Activated CD4-positive, alpha-beta T cell treated with anti-CD3 and anti-CD28 coated beads, Interleukin-2, amount 10 ng/mL, durations not matched to agents 7 days and 5 days (primary cell): ENCODE measurements around the gene PRKAB1. TPM values are rescaled to one million over a fixed set of nuclear protein-coding genes. Genes with fewer than 3 reads are reported as not detected.
"Not testable (repeated sequence)": the region's sequence is repeated elsewhere in the genome, so short reads cannot be mapped to it uniquely, and the experiment has no call there.

Experiments used
- CTCF ChIA-PET: fragments of 350-600 bp; sonication (Branson Sonifier 250); formaldehyde crosslinking; loops from one replicate; lab custom pipeline; 2021; ENCODE audit warnings: antibody characterized with exemption; lab: Charles Lee
- POLR2A ChIA-PET: fragments of 350-600 bp; sonication (Branson Sonifier 250); formaldehyde crosslinking; loops from one replicate; lab custom pipeline; 2021; ENCODE audit warnings: antibody characterized with exemption; lab: Charles Lee
- DNase-seq: peaks from one replicate; pipeline ENCODE4 v3.0.0-alpha.2; 2020
- H3K27ac Mint-ChIP-seq: one replicate; pipeline ENCODE4 v1.8.0; 2021; ENCODE audit warnings: mild to moderate bottlenecking, moderate library complexity, mixed read lengths
- H3K27me3 Mint-ChIP-seq: one replicate; pipeline ENCODE4 v1.8.0; 2021; ENCODE audit warnings: mixed read lengths
- H3K36me3 Mint-ChIP-seq: one replicate; pipeline ENCODE4 v1.8.0; 2021; ENCODE audit warnings: low read depth, mixed read lengths
- H3K4me1 Mint-ChIP-seq: one replicate; pipeline ENCODE4 v1.8.0; 2021; ENCODE audit warnings: mixed read lengths
- H3K4me3 Mint-ChIP-seq: one replicate; pipeline ENCODE4 v1.8.0; 2021; ENCODE audit warnings: mild to moderate bottlenecking, moderate library complexity, mixed read lengths
- H3K9me3 Mint-ChIP-seq: one replicate; pipeline ENCODE4 v1.8.0; 2021; ENCODE audit warnings: mixed read lengths
- total RNA-seq, 2 experiments: library from RNA; stranded (reverse); gene quantifications; one replicate each; pipeline ENCODE4 v1.2.3, GENCODE V29; 2021

The PRKAB1 gene
- total RNA-seq: 10 to 100 TPM; 30.7 to 37.2 TPM

GRCh38 chr12:119667577-119668323, at the start of gene PRKAB1:
Gene PRKAB1, plus strand, starts transcription at chr12:119668133. Its CDS starts 112 bp downstream, at chr12:119668245.
- DNase-seq: peak; percentile 96
- no peaks in the 10 kb centered on the region for H3K27me3 Mint-ChIP-seq
- peak within 1 kb of the TSS; percentile 89 for H3K4me3 Mint-ChIP-seq
- peak within 1 kb of the TSS; percentile 93 for H3K27ac Mint-ChIP-seq
- peaks cover 56% of the 10 kb centered on the region for H3K4me1 Mint-ChIP-seq
- H3K9me3 Mint-ChIP-seq: peaks cover 3% of the 10 kb centered on the region
- ChIA-PET CTCF (interaction anchor here (0.5 to 2.0 kb wide), 14 partner anchors 9 to 1794 kb away, joined by 3 to 10 read pairs (median 4); no protein-coding TSS in a partner anchor), POLR2A (no interaction called here)
- H3K36me3 Mint-ChIP-seq: peaks cover 38% of the 10 kb centered on the region

- CTCF ChIA-PET, POLR2A ChIA-PET, H3K27me3 Mint-ChIP-seq: not testable (repeated sequence)
These were observed 49.5 kb upstream of the PRKAB1 start for GRCh38 chr12:119618328-119618896.

GRCh38 chr12:119620490-119620889, 47.4 kb upstream of the PRKAB1 start:
- POLR2A ChIA-PET: no interaction called here
- H3K27me3 Mint-ChIP-seq: peaks cover 11% of the 10 kb centered on the region
- CTCF ChIA-PET: no interaction called here

More at GRCh38 chr12:119618328-119618896, 49.5 kb upstream of the PRKAB1 start:
- not testable (repeated sequence) for H3K27ac Mint-ChIP-seq, DNase-seq, H3K36me3 Mint-ChIP-seq, H3K4me3 Mint-ChIP-seq, H3K4me1 Mint-ChIP-seq
- H3K9me3 Mint-ChIP-seq: peaks cover 10% of the 10 kb centered on the region

GRCh38 chr12:119621878-119622277, 46.1 kb upstream of the PRKAB1 start:
- POLR2A ChIA-PET: no interaction called here
- CTCF ChIA-PET: no interaction called here
- no peak overlapping the region for H3K27ac Mint-ChIP-seq
- no peak for DNase-seq
- peaks cover 2% of the 10 kb centered on the region for H3K36me3 Mint-ChIP-seq
- peaks cover 11% of the 10 kb centered on the region for H3K27me3 Mint-ChIP-seq
- H3K4me1 Mint-ChIP-seq: peaks cover 2% of the 10 kb centered on the region
- H3K9me3 Mint-ChIP-seq: peaks cover 10% of the 10 kb centered on the region
- no peak overlapping the region for H3K4me3 Mint-ChIP-seq

More at GRCh38 chr12:119620490-119620889, 47.4 kb upstream of the PRKAB1 start:
- no peak for DNase-seq
- peaks cover 10% of the 10 kb centered on the region for H3K9me3 Mint-ChIP-seq
- H3K4me1 Mint-ChIP-seq: peaks cover 2% of the 10 kb centered on the region
- no peak overlapping the region for H3K4me3 Mint-ChIP-seq
- H3K27ac Mint-ChIP-seq: no peak overlapping the region
- H3K36me3 Mint-ChIP-seq: peaks cover 2% of the 10 kb centered on the region

- Mint-ChIP-seq H3K4me1 (peaks cover 2% of the 10 kb centered on the region), H3K27me3 (peaks cover 11% of the 10 kb centered on the region), H3K27ac (no peak overlapping the region), H3K4me3 (no peak overlapping the region), H3K36me3 (no peaks in the 10 kb centered on the region), H3K9me3 (peaks cover under 1% of the 10 kb centered on the region)
- POLR2A ChIA-PET: no interaction called here
- DNase-seq: no peak
- CTCF ChIA-PET: no interaction called here
These were observed 43.0 kb upstream of the PRKAB1 start for GRCh38 chr12:119624966-119625365.

- POLR2A ChIA-PET: no interaction called here
These were observed 40.8 kb upstream of the PRKAB1 start for GRCh38 chr12:119627019-119627643.

GRCh38 chr12:119627686-119628085, 40.2 kb upstream of the PRKAB1 start:
- H3K9me3 Mint-ChIP-seq: no peaks in the 10 kb centered on the region
- H3K4me1 Mint-ChIP-seq: no peaks in the 10 kb centered on the region
- no peak overlapping the region for H3K27ac Mint-ChIP-seq

More at GRCh38 chr12:119627019-119627643, 40.8 kb upstream of the PRKAB1 start:
- no peak overlapping the region for H3K27ac Mint-ChIP-seq
- H3K4me1 Mint-ChIP-seq: no peaks in the 10 kb centered on the region
- no peak overlapping the region for H3K4me3 Mint-ChIP-seq
- no peaks in the 10 kb centered on the region for H3K36me3 Mint-ChIP-seq
- H3K27me3 Mint-ChIP-seq: peaks cover 8% of the 10 kb centered on the region
- DNase-seq: no peak
- CTCF ChIA-PET: interaction anchor here (0.5 kb wide), 1 partner anchor 14 kb away, joined by 4 read pairs; no protein-coding TSS in a partner anchor
- no peaks in the 10 kb centered on the region for H3K9me3 Mint-ChIP-seq

GRCh38 chr12:119630223-119630780, 37.6 kb upstream of the PRKAB1 start:
- no peaks in the 10 kb centered on the region for H3K9me3 Mint-ChIP-seq
- H3K27me3 Mint-ChIP-seq: peaks cover 21% of the 10 kb centered on the region
- DNase-seq: no peak
- CTCF ChIA-PET: interaction anchor here (0.6 kb wide), 1 partner anchor 15 kb away, joined by 3 read pairs; no protein-coding TSS in a partner anchor
- POLR2A ChIA-PET: no interaction called here
- no peak overlapping the region for H3K27ac Mint-ChIP-seq
- no peak overlapping the region for H3K4me3 Mint-ChIP-seq
- H3K36me3 Mint-ChIP-seq: no peaks in the 10 kb centered on the region
- H3K4me1 Mint-ChIP-seq: no peaks in the 10 kb centered on the region

More at GRCh38 chr12:119627686-119628085, 40.2 kb upstream of the PRKAB1 start:
- no peak overlapping the region for H3K4me3 Mint-ChIP-seq
- DNase-seq: no peak
- H3K36me3 Mint-ChIP-seq: no peaks in the 10 kb centered on the region
- ChIA-PET CTCF (no interaction called here), POLR2A (no interaction called here)
- peaks cover 10% of the 10 kb centered on the region for H3K27me3 Mint-ChIP-seq

GRCh38 chr12:119630962-119631550, 36.9 kb upstream of the PRKAB1 start:
- CTCF ChIA-PET: no interaction called here
- POLR2A ChIA-PET: no interaction called here
- peaks cover 26% of the 10 kb centered on the region for H3K27me3 Mint-ChIP-seq
- H3K4me3 Mint-ChIP-seq: no peak overlapping the region
- no peak overlapping the region for H3K27ac Mint-ChIP-seq
- H3K9me3 Mint-ChIP-seq: no peaks in the 10 kb centered on the region
- no peaks in the 10 kb centered on the region for H3K36me3 Mint-ChIP-seq
- H3K4me1 Mint-ChIP-seq: no peaks in the 10 kb centered on the region
- no peak for DNase-seq

GRCh38 chr12:119631930-119632678, 35.8 kb upstream of the PRKAB1 start:
- Mint-ChIP-seq H3K36me3 (no peaks in the 10 kb centered on the region), H3K4me1 (no peaks in the 10 kb centered on the region), H3K9me3 (no peaks in the 10 kb centered on the region), H3K27me3 (peaks cover 30% of the 10 kb centered on the region), H3K4me3 (no peak overlapping the region), H3K27ac (no peak overlapping the region)
- ChIA-PET CTCF (interaction anchor here (0.6 kb wide), 1 partner anchor 132 kb away, joined by 4 read pairs; no protein-coding TSS in a partner anchor), POLR2A (no interaction called here)
- DNase-seq: no peak

GRCh38 chr12:119634743-119635142, 33.2 kb upstream of the PRKAB1 start:
- H3K4me1 Mint-ChIP-seq: no peaks in the 10 kb centered on the region
- DNase-seq: no peak
- peaks cover 30% of the 10 kb centered on the region for H3K27me3 Mint-ChIP-seq
- ChIA-PET CTCF (no interaction called here), POLR2A (no interaction called here)
- H3K9me3 Mint-ChIP-seq: no peaks in the 10 kb centered on the region
- no peak overlapping the region for H3K27ac Mint-ChIP-seq
- H3K36me3 Mint-ChIP-seq: no peaks in the 10 kb centered on the region
- H3K4me3 Mint-ChIP-seq: no peak overlapping the region

GRCh38 chr12:119642986-119643385, 24.9 kb upstream of the PRKAB1 start:
- CTCF ChIA-PET: interaction anchor here (1.3 kb wide), 1 partner anchor 13 kb away, joined by 4 read pairs; no protein-coding TSS in a partner anchor
- POLR2A ChIA-PET: no interaction called here
- Mint-ChIP-seq H3K27ac (no peak overlapping the region), H3K4me1 (no peaks in the 10 kb centered on the region), H3K27me3 (peaks cover 3% of the 10 kb centered on the region), H3K9me3 (no peaks in the 10 kb centered on the region), H3K4me3 (no peak overlapping the region), H3K36me3 (no peaks in the 10 kb centered on the region)
- no peak for DNase-seq
